ENCODE data around the gene QRFPR. TPM values are rescaled to one million over a fixed set of nuclear protein-coding genes. Genes with fewer than 3 reads are reported as not detected.

Gene QRFPR
- total and polyA plus RNA-seq, 2 of the 4 experiments (the other 2 are of a cell fraction): not detected

DNA sequence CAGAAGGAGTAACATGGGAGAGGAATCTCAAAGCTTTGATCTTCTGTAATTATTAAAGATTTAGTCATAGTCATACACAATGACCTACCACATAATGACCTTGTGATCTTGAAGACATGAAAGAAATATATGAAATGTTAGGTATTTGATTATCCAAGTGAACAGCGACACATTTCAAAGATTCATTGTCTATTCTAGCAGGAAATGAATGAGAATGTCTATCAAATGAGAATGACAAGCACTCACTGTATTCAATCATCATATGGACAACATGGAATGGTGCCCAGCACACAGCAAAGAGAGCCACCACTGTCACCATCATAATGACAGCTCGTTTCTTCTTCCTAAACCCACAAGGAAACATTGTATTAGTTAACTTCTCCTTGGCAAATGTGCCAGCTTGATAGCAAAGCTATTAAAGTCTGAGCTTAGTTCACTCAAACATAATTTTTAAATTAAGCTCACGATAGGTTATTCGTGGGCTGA, 50.6 kb downstream of the QRFPR start:
- Histone ChIP-seq H2BK20ac (ENCODE audit: low read depth, low read length) (no peak overlapping the region), H2AK9ac (replicated peaks; ENCODE audit: low read depth, low read length, poor library complexity) (no peak overlapping the region), H2BK120ac (ENCODE audit: low read depth, low read length) (no peak overlapping the region), H3K14ac (replicated peaks; ENCODE audit: low read depth, low read length) (no peak overlapping the region), H3K9me3 (ENCODE audit: control insufficient read depth, insufficient read depth, low read length) (no peaks in the 10 kb centered on the region), H3K27me3 (ENCODE audit: control insufficient read depth, insufficient read depth, low read length) (no peaks in the 10 kb centered on the region), H3K27ac (ENCODE audit: insufficient read depth, low read length) (no peak overlapping the region), H3K4me3 (ENCODE audit: insufficient read depth, low read depth, low read length) (no peak overlapping the region), H4K91ac (ENCODE audit: insufficient read depth, low read depth, low read length) (no peak overlapping the region), H2BK5ac (ENCODE audit: low read depth, low read length, poor library complexity, severe bottlenecking) (no peak overlapping the region), H4K5ac (ENCODE audit: low read depth, low read length) (no peak overlapping the region), H4K8ac (ENCODE audit: low read depth in 2 of 2, low read length in 2 of 2) (no peak overlapping the region), H3K9me1 (ENCODE audit: insufficient read depth, low read length) (no peaks in the 10 kb centered on the region), H3K56ac (ENCODE audit: extremely low read depth, insufficient read depth, low read length) (no peak overlapping the region), H3K4me2 (ENCODE audit: low read depth, low read length) (no peak overlapping the region), H3K4me1 (ENCODE audit: control insufficient read depth, insufficient read depth, low read length) (no peaks in the 10 kb centered on the region), H3K18ac (ENCODE audit: low read depth, low read length) (no peak overlapping the region), H3K36me3 (ENCODE audit: control insufficient read depth, insufficient read depth, low read length) (no peaks in the 10 kb centered on the region), H3K4ac (ENCODE audit: low read depth, low read length) (no peak overlapping the region), H2AK5ac (ENCODE audit: low read depth, low read length) (no peak overlapping the region), H4K20me1 (ENCODE audit: insufficient read depth, low read length) (no peaks in the 10 kb centered on the region), H3K23ac (ENCODE audit: low read depth, low read length) (no peak overlapping the region), H3K79me1 (ENCODE audit: low read depth in 1 of 2, low read length in 2 of 2) (no peaks in the 10 kb centered on the region), H3K9ac (ENCODE audit: low read depth, low read length) (no peak overlapping the region), H2AFZ (replicated peaks; ENCODE audit: low read length, poor library complexity) (no peak overlapping the region), H2BK15ac (ENCODE audit: low read depth, low read length) (no peak overlapping the region)
- in situ Hi-C loops (cut with MboI; ENCODE audit: low sequenced_read_pairs) (no loop called here), dilution Hi-C loops (cut with HindIII; ENCODE audit: low sequenced_read_pairs, unreplicated experiment) (no loop called here), intact Hi-C loops (cut with micrococcal nuclease) (no loop called here)
- ATAC-seq (ENCODE audit: low read depth) (no peak), DNase-seq (no peak)
- no CpG with 5 or more reads among the region's 4 CpGs for WGBS, 2 experiments (ENCODE audit: extremely low coverage in 2 of 2, insufficient read length in 1 of 2)
- ChIA-PET CTCF (interaction anchor here (1.0 kb wide), 1 partner anchor 16 kb away, joined by 3 read pairs; no protein-coding TSS in a partner anchor), POLR2A (ENCODE audit: unreplicated experiment) (no interaction called here)
- no peak for TF ChIP-seq CHD1 (IDR thresholded peaks at IDR 0.05; ENCODE audit: low read depth, low read length)
- no peak for TF ChIP-seq MAFK (IDR thresholded peaks at IDR 0.05; ENCODE audit: low read depth, low read length)
- TF ChIP-seq, protein P1, sequence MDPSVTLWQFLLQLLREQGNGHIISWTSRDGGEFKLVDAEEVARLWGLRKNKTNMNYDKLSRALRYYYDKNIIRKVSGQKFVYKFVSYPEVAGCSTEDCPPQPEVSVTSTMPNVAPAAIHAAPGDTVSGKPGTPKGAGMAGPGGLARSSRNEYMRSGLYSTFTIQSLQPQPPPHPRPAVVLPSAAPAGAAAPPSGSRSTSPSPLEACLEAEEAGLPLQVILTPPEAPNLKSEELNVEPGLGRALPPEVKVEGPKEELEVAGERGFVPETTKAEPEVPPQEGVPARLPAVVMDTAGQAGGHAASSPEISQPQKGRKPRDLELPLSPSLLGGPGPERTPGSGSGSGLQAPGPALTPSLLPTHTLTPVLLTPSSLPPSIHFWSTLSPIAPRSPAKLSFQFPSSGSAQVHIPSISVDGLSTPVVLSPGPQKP (IDR thresholded peaks at IDR 0.05; ENCODE audit: borderline replicate concordance, low read depth, low read length): no peak
- no peak for TF ChIP-seq RCOR1 (IDR thresholded peaks at IDR 0.05; ENCODE audit: insufficient replicate concordance, low read length)
- no peak for TF ChIP-seq MAZ (IDR thresholded peaks at IDR 0.05; ENCODE audit: borderline replicate concordance, low read depth, low read length)
- TF ChIP-seq, protein P2, sequence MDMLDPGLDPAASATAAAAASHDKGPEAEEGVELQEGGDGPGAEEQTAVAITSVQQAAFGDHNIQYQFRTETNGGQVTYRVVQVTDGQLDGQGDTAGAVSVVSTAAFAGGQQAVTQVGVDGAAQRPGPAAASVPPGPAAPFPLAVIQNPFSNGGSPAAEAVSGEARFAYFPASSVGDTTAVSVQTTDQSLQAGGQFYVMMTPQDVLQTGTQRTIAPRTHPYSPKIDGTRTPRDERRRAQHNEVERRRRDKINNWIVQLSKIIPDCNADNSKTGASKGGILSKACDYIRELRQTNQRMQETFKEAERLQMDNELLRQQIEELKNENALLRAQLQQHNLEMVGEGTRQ (IDR thresholded peaks at IDR 0.05; ENCODE audit: low read depth, low read length): no peak
- TF ChIP-seq BHLHE40 (IDR thresholded peaks at IDR 0.05; ENCODE audit: low read depth, low read length): no peak
- no peak for TF ChIP-seq MXI1 (IDR thresholded peaks at IDR 0.05; ENCODE audit: borderline replicate concordance, low read depth, low read length)
- TF ChIP-seq CEBPB (IDR thresholded peaks at IDR 0.05; ENCODE audit: low read depth, low read length): no peak
- TF ChIP-seq NFE2L2 (IDR thresholded peaks at IDR 0.05; ENCODE audit: low read depth, low read length): no peak
- TF ChIP-seq RAD21 (IDR thresholded peaks at IDR 0.05; ENCODE audit: low read length): no peak
- TF ChIP-seq, protein P3, sequence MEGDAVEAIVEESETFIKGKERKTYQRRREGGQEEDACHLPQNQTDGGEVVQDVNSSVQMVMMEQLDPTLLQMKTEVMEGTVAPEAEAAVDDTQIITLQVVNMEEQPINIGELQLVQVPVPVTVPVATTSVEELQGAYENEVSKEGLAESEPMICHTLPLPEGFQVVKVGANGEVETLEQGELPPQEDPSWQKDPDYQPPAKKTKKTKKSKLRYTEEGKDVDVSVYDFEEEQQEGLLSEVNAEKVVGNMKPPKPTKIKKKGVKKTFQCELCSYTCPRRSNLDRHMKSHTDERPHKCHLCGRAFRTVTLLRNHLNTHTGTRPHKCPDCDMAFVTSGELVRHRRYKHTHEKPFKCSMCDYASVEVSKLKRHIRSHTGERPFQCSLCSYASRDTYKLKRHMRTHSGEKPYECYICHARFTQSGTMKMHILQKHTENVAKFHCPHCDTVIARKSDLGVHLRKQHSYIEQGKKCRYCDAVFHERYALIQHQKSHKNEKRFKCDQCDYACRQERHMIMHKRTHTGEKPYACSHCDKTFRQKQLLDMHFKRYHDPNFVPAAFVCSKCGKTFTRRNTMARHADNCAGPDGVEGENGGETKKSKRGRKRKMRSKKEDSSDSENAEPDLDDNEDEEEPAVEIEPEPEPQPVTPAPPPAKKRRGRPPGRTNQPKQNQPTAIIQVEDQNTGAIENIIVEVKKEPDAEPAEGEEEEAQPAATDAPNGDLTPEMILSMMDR (conservative IDR thresholded peaks at IDR 0.05; ENCODE audit: low read depth, low read length): no peak
- TF ChIP-seq SMC3 (IDR thresholded peaks at IDR 0.05; ENCODE audit: low read depth, low read length): no peak
- TF ChIP-seq RFX5 (IDR thresholded peaks at IDR 0.05; ENCODE audit: low read depth, low read length): no peak
- TF ChIP-seq FOS (IDR thresholded peaks at IDR 0.05; ENCODE audit: low read depth, low read length): no peak
- no TSS peak for BruUV-seq (replicated peaks)

All from IMR-90 (cell line).